Psoas muscle (tissue), 8 donors: ENCODE measurements around the gene SSBP2. TPM values are rescaled to one million over a fixed set of nuclear protein-coding genes. Genes with fewer than 3 reads are reported as not detected.
"Not testable (repeated sequence)": the region's sequence is repeated elsewhere in the genome, so short reads cannot be mapped to it uniquely, and the experiment has no call there.

ENCODE experiments used
- ATAC-seq, 4 donors: fragments of 200-7000 bp; cut with Tn5 transposase; one replicate each; pipeline ENCODE4 v1.9.1; 2020; ENCODE audit warnings: moderate library complexity in 3 of 4, mild to moderate bottlenecking in 2 of 4
- DNase-seq, 2 donors: peaks; one replicate each; pipeline ENCODE4 v3.0.0-alpha.2; 2020
- H3K27ac ChIP-seq: fragments of 200-600 bp; one replicate; pipeline ENCODE4 v1.8.0; 2022
- H3K27me3 ChIP-seq, 3 donors: fragments of 200-600 bp in 1 of 3; one replicate each; pipeline versions ENCODE4 v1.6.1 to v1.8.0; 2013 to 2022; ENCODE audit warnings: low read length in 2 of 3, mild to moderate bottlenecking in 2 of 3, moderate library complexity in 1 of 3; ENCODE audit not compliant: insufficient read depth in 3 of 3
- H3K36me3 ChIP-seq, 2 donors: fragments of 200-600 bp in 1 of 2; one replicate each; pipeline versions ENCODE4 v1.6.1 to v1.8.0; 2013 to 2022; ENCODE audit warnings: low read depth in 1 of 2, mild to moderate bottlenecking in 1 of 2, moderate library complexity in 1 of 2; ENCODE audit not compliant: insufficient read depth in 1 of 2
- H3K4me1 ChIP-seq: fragments of 200-600 bp; one replicate; pipeline ENCODE4 v1.8.0; 2022
- H3K4me3 ChIP-seq: fragments of 200-600 bp; one replicate; pipeline ENCODE4 v1.8.0; 2022; ENCODE audit warnings: mild to moderate bottlenecking
- H3K9me3 ChIP-seq: fragments of 200-600 bp; one replicate; pipeline ENCODE4 v1.8.0; 2022
- WGBS, 3 donors: extraction: QIAGEN DNeasy Blood & Tissue Kit; methylation state at CpG; one replicate each; pipeline versions ENCODE4 v1.1.6 to v1.1.7; 2013; 5-methylcytosine and 5-hydroxymethylcytosine counted together
- intact Hi-C, 2 donors: fragments of 100-400 bp; cut with DNase I; formaldehyde crosslinking; loops; one replicate each; pipeline versions ENCODE4 v1.11.0 to v1.14.2; 2022
- polyA plus RNA-seq, 3 donors: library from polyadenylated mRNA; stranded (reverse); fragments of 200-250 nt; gene quantifications; one replicate each; pipeline ENCODE4 v1.2.3, GENCODE V29; 2013
- total RNA-seq, 4 donors: library from RNA; stranded (reverse); fragmentation: NEBNext Ultra II Directional in 2 of 4; extraction: Animal tissue kit (Norgen Biotek cat#: 25700) in 2 of 4; gene quantifications; one replicate each; pipeline versions ENCODE4 v1.2.1 to v1.2.4, GENCODE V29; 2021 to 2023
- TF ChIP-seq, protein P1 (sequence below): fragments of 200-600 bp; IDR thresholded peaks from one replicate; pipeline ENCODE4 v1.8.0; 2022; ENCODE audit warnings: antibody characterized with exemption
- donor health status: healthy with polysubstance abuse.
- donor health status: DM: no; HTN: no; CAD: no; lungs with moderate emphysema.
- donor health status: Bipolar disorder and iron deficiency.
- donor health status: healthy.
- donor health status: DM: yes; HTN: yes; CAD: no.
- donor health status: DM: no; HTN: no; CAD: no.
- donor health status: DM: no; HTN: no; CAD: no.
- donor health status: DM: yes; HTN: yes; CAD: no.

The SSBP2 gene
- total and polyA plus RNA-seq, 7 donors, result 18.2 to 42.6 (median 25.3) TPM

DNA sequence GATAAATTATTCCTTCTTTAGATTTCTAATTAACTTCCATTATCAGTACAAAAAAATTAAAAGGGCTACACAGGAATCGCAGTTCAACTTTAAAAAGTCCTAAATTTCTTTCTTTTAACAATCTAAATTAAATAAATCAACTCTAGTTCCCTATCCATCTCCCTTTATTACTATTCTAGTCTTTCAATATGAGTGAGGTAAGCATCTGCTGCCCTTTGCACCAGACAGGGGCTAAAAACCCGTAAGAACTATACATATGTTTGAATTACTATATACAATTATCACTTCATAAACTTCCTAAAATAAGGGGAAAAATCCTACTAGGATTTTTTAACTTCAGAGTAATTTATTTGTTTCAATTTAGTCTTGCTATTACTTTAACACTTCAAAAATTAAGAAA is 145.6 kb downstream of the SSBP2 start:
- TF ChIP-seq, protein P1, sequence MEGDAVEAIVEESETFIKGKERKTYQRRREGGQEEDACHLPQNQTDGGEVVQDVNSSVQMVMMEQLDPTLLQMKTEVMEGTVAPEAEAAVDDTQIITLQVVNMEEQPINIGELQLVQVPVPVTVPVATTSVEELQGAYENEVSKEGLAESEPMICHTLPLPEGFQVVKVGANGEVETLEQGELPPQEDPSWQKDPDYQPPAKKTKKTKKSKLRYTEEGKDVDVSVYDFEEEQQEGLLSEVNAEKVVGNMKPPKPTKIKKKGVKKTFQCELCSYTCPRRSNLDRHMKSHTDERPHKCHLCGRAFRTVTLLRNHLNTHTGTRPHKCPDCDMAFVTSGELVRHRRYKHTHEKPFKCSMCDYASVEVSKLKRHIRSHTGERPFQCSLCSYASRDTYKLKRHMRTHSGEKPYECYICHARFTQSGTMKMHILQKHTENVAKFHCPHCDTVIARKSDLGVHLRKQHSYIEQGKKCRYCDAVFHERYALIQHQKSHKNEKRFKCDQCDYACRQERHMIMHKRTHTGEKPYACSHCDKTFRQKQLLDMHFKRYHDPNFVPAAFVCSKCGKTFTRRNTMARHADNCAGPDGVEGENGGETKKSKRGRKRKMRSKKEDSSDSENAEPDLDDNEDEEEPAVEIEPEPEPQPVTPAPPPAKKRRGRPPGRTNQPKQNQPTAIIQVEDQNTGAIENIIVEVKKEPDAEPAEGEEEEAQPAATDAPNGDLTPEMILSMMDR, result no peak
- intact Hi-C loops, result no loop called here
- WGBS, 3 donors, result 98 to 99% (median 99%) methylated on average over 2 of the region's 2 CpGs
- H3K9me3 ChIP-seq, result peaks cover 6% of the 10 kb centered on the region
- no peak overlapping the region for H3K4me3 ChIP-seq
- H3K36me3 ChIP-seq, result peaks cover 0 to 11% of the 10 kb centered on the region in 2 donors
- no peaks in the 10 kb centered on the region for H3K27me3 ChIP-seq
- DNase-seq (no peak), ATAC-seq (no peak)
- H3K27ac ChIP-seq, result no peak overlapping the region
- H3K4me1 ChIP-seq, result no peaks in the 10 kb centered on the region

- H3K27me3 ChIP-seq, result no peaks in the 10 kb centered on the region
- no peaks in the 10 kb centered on the region for H3K4me1 ChIP-seq
- H3K27ac ChIP-seq, result no peak overlapping the region
- ATAC-seq (no peak), DNase-seq (no peak)
- H3K9me3 ChIP-seq, result no peaks in the 10 kb centered on the region
- H3K36me3 ChIP-seq, result peaks cover 2 to 12% of the 10 kb centered on the region in 2 donors
- no peak overlapping the region for H3K4me3 ChIP-seq
- intact Hi-C loops, result no loop called here
- TF ChIP-seq, protein P1, result no peak
Observed at GRCh38 chr5:81604193-81604592, 146.7 kb downstream of the SSBP2 start.

GRCh38 chr5:81601919-81602318 is 149.0 kb downstream of the SSBP2 start:
- Histone ChIP-seq H3K27me3 (no peaks in the 10 kb centered on the region), H3K36me3 (peaks cover 2 to 12% of the 10 kb centered on the region in 2 donors), H3K4me3 (no peak overlapping the region), H3K27ac (no peak overlapping the region), H3K4me1 (no peaks in the 10 kb centered on the region), H3K9me3 (no peaks in the 10 kb centered on the region)
- 96 to 100% (median 100%) methylated on average over 1 of the region's 1 CpG for WGBS, 3 donors
- ATAC-seq, result no peak
- intact Hi-C loops, result no loop called here
- DNase-seq, result no peak
- TF ChIP-seq, protein P1, result no peak

DNA sequence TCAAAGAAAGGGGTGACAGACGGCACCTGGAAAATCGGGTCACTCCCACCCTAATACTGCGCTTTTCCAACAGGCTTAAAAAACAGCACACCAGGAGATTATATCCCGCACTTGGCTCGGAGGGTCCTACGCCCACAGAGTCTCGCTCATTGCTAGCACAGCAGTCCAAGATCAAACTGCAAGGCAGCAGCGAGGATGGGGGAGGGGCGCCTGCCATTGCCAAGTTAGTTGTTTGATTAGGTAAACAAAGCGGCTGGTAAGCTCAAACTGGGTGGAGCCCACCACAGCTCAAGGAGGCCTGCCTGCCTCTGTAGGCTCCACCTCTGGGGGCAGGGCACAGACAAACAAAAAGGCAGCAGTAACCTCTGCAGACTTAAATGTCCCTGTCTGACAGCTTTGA is 158.8 kb downstream of the SSBP2 start:
- H3K4me1 ChIP-seq, DNase-seq, intact Hi-C loops, H3K4me3 ChIP-seq, H3K36me3 ChIP-seq, H3K27ac ChIP-seq, ATAC-seq, H3K9me3 ChIP-seq, H3K27me3 ChIP-seq: not testable (repeated sequence)
- WGBS, 3 donors, result 98 to 100% (median 99%) methylated on average over 7 to 8 of the region's 10 CpGs

DNA sequence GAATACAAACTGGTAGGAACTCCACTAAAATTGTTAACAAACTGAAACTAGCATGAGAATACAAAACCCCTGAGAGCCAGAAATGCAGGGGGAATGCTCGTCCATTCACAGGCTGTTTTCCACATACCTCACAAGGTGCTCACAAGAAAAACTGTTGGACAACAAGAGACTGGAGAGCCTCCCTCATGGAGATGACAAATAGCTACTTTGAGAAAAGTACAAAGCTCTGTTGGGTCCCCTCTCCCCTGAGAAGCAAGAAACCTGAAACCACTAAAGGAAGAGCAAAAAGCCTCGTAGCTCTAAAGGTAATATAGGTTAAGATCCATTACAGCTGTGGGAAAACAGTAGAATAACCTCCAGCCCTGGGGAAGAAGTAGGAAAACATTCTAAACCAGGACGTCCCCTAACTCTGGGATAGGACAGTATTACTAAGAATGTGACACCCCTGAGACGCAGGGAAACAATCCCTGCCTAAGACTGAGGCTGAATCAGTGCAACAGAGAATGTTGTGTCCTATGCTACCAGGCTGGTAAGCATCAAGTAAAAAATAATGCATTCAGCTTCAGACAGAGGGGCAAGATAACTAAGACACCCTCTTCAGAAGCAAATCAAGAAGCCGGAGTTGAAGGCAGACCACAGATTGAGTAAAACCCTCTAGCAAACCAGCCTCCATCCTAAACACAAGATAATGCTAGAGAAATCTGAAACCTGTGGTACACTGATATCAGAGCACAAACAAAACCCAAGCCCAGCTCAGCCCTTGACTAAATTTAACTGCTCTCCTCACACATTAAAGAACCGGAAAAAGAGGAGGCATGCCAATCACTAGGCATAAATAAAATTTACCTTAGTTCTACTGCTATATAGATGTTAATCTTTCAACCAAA is 160.2 kb downstream of the SSBP2 start:
- Histone ChIP-seq H3K27me3 (no peaks in the 10 kb centered on the region), H3K27ac (no peak overlapping the region), H3K4me3 (no peak overlapping the region), H3K9me3 (peaks cover 8% of the 10 kb centered on the region), H3K4me1 (peaks cover 8% of the 10 kb centered on the region), H3K36me3 (no peaks in the 10 kb centered on the region)
- 56 to 63% (median 56%) methylated on average over 6 of the region's 6 CpGs for WGBS, 3 donors
- DNase-seq (no peak), ATAC-seq (peak in 1 of 4 donors; percentile 41)
- intact Hi-C loops, result no loop called here
- TF ChIP-seq, protein P1, result no peak
